SU-DHL-6 (cell line): ENCODE results near the gene SYTL2.

Experiments used
- H2AFZ ChIP-seq: fragments of 200-600 bp; sonication (generic); 2 replicates; pipeline ENCODE4 v1.6.1; 2014; ENCODE audit warnings: low read depth, mild to moderate bottlenecking, moderate library complexity, mixed read lengths, antibody characterized with exemption, low read length; ENCODE audit not compliant: severe bottlenecking
- H3F3A ChIP-seq: fragments of 200-600 bp; shearing (Covaris generic); 2 replicates; pipeline ENCODE4 v1.6.0; 2016; ENCODE audit warnings: antibody characterized with exemption, mild to moderate bottlenecking; ENCODE audit not compliant: insufficient read depth
- H3K27ac ChIP-seq: fragments of 200-600 bp; sonication (generic); 2 replicates; pipeline ENCODE4 v1.5.1; 2016; ENCODE audit warnings: low read depth, mild to moderate bottlenecking, low read length, moderate library complexity, mixed read lengths
- H3K27me3 ChIP-seq: fragments of 200-600 bp; sonication (generic), shearing (Covaris generic); 2 replicates; pipeline ENCODE4 v1.6.0; 2014; ENCODE audit warnings: mild to moderate bottlenecking, low read length
- H3K36me3 ChIP-seq: fragments of 200-600 bp; sonication (generic); 2 replicates; pipeline ENCODE4 v1.6.1; 2014; ENCODE audit warnings: mild to moderate bottlenecking, low read length, mixed read lengths
- H3K4me2 ChIP-seq: fragments of 300-600, 200-600 bp; shearing (Covaris generic), sonication (generic); 2 replicates; pipeline ENCODE4 v1.6.0; 2014; ENCODE audit warnings: low read length, low read depth, mild to moderate bottlenecking; ENCODE audit not compliant: poor library complexity, severe bottlenecking
- H3K4me3 ChIP-seq: fragments of 200-600 bp; sonication (generic); 2 replicates; pipeline ENCODE4 v1.5.1; 2014; ENCODE audit warnings: antibody characterized with exemption, low read length, mild to moderate bottlenecking, mixed read lengths; ENCODE audit not compliant: insufficient read depth, poor library complexity, severe bottlenecking
- H3K79me2 ChIP-seq: fragments of 200-600 bp; sonication (generic); 2 replicates; pipeline ENCODE4 v1.6.1; 2014; ENCODE audit warnings: mild to moderate bottlenecking, low read length, moderate library complexity; ENCODE audit not compliant: insufficient read depth
- H3K9ac ChIP-seq: fragments of 200-600 bp; sonication (generic); 2 replicates; pipeline ENCODE4 v1.7.0; 2014; ENCODE audit warnings: mild to moderate bottlenecking, low read length
- H3K9me2 ChIP-seq: fragments of 200-600 bp; sonication (generic); replicated peaks from 2 replicates; pipeline ENCODE4 v1.6.1; 2014; ENCODE audit warnings: low read length; ENCODE audit not compliant: insufficient read depth
- H3K9me3 ChIP-seq: fragments of 200-600 bp; sonication (generic); 2 replicates; pipeline ENCODE4 v1.6.1; 2014; ENCODE audit warnings: low read length, mixed read lengths; ENCODE audit not compliant: insufficient read depth
- H4K20me1 ChIP-seq: fragments of 200-600 bp; sonication (generic); 2 replicates; pipeline ENCODE4 v1.6.1; 2014; ENCODE audit warnings: low read depth, mild to moderate bottlenecking, antibody characterized with exemption, low read length, moderate library complexity, mixed read lengths
- CTCF ChIP-seq: fragments of 200-600 bp; sonication (generic); IDR thresholded peaks from one replicate; pipeline ENCODE4 v1.5.1; 2017; ENCODE audit warnings: antibody characterized with exemption, mild to moderate bottlenecking, low read length, moderate library complexity; ENCODE audit not compliant: insufficient read depth, poor library complexity, severe bottlenecking
- EZH2phosphoT487 ChIP-seq: fragments of 200-600 bp; sonication (generic), shearing (Covaris generic); conservative IDR thresholded peaks from 2 replicates; pipeline ENCODE4 v1.6.1; 2018; ENCODE audit warnings: mild to moderate bottlenecking, antibody characterized with exemption, low read length, moderate library complexity, mixed read lengths

Gene SYTL2

GRCh38 chr11:85803920-85804319, 7.0 kb downstream of the SYTL2 start:
- H3K4me3 ChIP-seq = no peak overlapping the region
- H3K79me2 ChIP-seq = 0 out of 2 replicates have a peak, but pooled peaks cover 6% of the 10 kb centered on the region
- TF ChIP-seq CTCF (no peak), EZH2phosphoT487 (no peak)
- H3K36me3 ChIP-seq = no peaks in the 10 kb centered on the region
- H3K9me3 ChIP-seq = no peaks in the 10 kb centered on the region
- no peaks in the 10 kb centered on the region for H4K20me1 ChIP-seq
- no peaks in the 10 kb centered on the region for H3K9me2 ChIP-seq
- no peak overlapping the region for H3K27ac ChIP-seq
- H3F3A ChIP-seq = peaks cover 2% of the 10 kb centered on the region; the same call in 1 of the 2 replicates
- H3K27me3 ChIP-seq = no peaks in the 10 kb centered on the region
- H3K9ac ChIP-seq = no peak overlapping the region
- no peak overlapping the region for H3K4me2 ChIP-seq
- no peak overlapping the region for H2AFZ ChIP-seq

GRCh38 chr11:85803303-85803702, 7.6 kb downstream of the SYTL2 start:
- H4K20me1 ChIP-seq = no peaks in the 10 kb centered on the region
- H3K79me2 ChIP-seq = no peaks in the 10 kb centered on the region
- H3F3A ChIP-seq = no peaks in the 10 kb centered on the region
- H3K4me2 ChIP-seq = no peak overlapping the region
- H3K36me3 ChIP-seq = no peaks in the 10 kb centered on the region
- H3K27me3 ChIP-seq = no peaks in the 10 kb centered on the region
- no peak for TF ChIP-seq CTCF
- TF ChIP-seq EZH2phosphoT487 = no peak
- no peaks in the 10 kb centered on the region for H3K9me2 ChIP-seq
- no peak overlapping the region for H3K4me3 ChIP-seq
- no peak overlapping the region for H3K27ac ChIP-seq
- no peak overlapping the region for H2AFZ ChIP-seq
- H3K9me3 ChIP-seq = no peaks in the 10 kb centered on the region
- no peak overlapping the region for H3K9ac ChIP-seq

GRCh38 chr11:85801527-85801926, 9.4 kb downstream of the SYTL2 start:
- Histone ChIP-seq H3K9ac (no peak overlapping the region), H3K4me2 (no peak overlapping the region), H3K27me3 (no peaks in the 10 kb centered on the region), H3K36me3 (no peaks in the 10 kb centered on the region), H2AFZ (no peak overlapping the region), H3K27ac (no peak overlapping the region), H3F3A (no peaks in the 10 kb centered on the region), H3K79me2 (no peaks in the 10 kb centered on the region), H3K9me3 (no peaks in the 10 kb centered on the region), H3K9me2 (no peaks in the 10 kb centered on the region), H4K20me1 (no peaks in the 10 kb centered on the region), H3K4me3 (no peak overlapping the region)
- TF ChIP-seq EZH2phosphoT487 (no peak), CTCF (no peak)
